Upper lobe of left lung (tissue), 6 donors: ENCODE results near the gene SERPINB3. TPM values are rescaled to one million over a fixed set of nuclear protein-coding genes. Genes with fewer than 3 reads are reported as not detected.
"Not testable (repeated sequence)": the region's sequence is repeated elsewhere in the genome, so short reads cannot be mapped to it uniquely, and the experiment has no call there.

Experiments used
- ATAC-seq, 2 donors: fragments of 200-7000 bp; cut with Tn5 transposase; one replicate each; pipeline ENCODE4 v1.9.1; 2022; ENCODE audit warnings: mild to moderate bottlenecking in 2 of 2, moderate library complexity in 2 of 2; ENCODE audit not compliant: low FRiP score in 2 of 2
- DNase-seq, 2 donors: peaks; one replicate each; pipeline ENCODE4 v3.0.0-alpha.2; 2019 to 2020
- H3K27ac ChIP-seq, 4 donors: fragments of 200-600 bp; sonication (generic); one replicate each; pipeline ENCODE4 v1.5.1; 2016 to 2019
- H3K27me3 ChIP-seq, 4 donors: fragments of 200-600 bp; sonication (generic); one replicate each; pipeline ENCODE4 v1.5.1; 2017 to 2019
- H3K36me3 ChIP-seq, 4 donors: fragments of 200-600 bp; sonication (generic); one replicate each; pipeline ENCODE4 v1.5.1; 2016 to 2019
- H3K4me1 ChIP-seq, 4 donors: fragments of 200-600 bp; sonication (generic); one replicate each; pipeline ENCODE4 v1.5.1; 2018 to 2019
- H3K4me3 ChIP-seq, 4 donors: fragments of 200-600 bp; sonication (generic); one replicate each; pipeline ENCODE4 v1.5.1; 2017 to 2019; ENCODE audit warnings: mild to moderate bottlenecking in 2 of 4, moderate library complexity in 1 of 4
- H3K9me3 ChIP-seq, 4 donors: fragments of 200-600 bp; sonication (generic); one replicate each; pipeline ENCODE4 v1.5.1; 2018 to 2019
- CTCF ChIP-seq, 6 experiments: fragments of 450-650 bp in 4 of 6; fragments of 200-600 bp in 2 of 6; sonication (generic) in 2 of 6; IDR thresholded peaks; one replicate each; pipeline ENCODE4 v1.5.1; 2016 to 2019; ENCODE audit warnings: antibody characterized with exemption in 6 of 6
- EP300 ChIP-seq, 4 donors: sonication (generic); formaldehyde crosslinking; IDR thresholded peaks; one replicate each; pipeline ENCODE4 v1.5.1; 2017; ENCODE audit warnings: antibody characterized with exemption in 4 of 4, control low read depth in 2 of 4
- POLR2A ChIP-seq, 4 donors: fragments of 450-650 bp; IDR thresholded peaks; one replicate each; pipeline ENCODE4 v1.5.1; 2016 to 2017; ENCODE audit warnings: antibody characterized with exemption in 4 of 4, mild to moderate bottlenecking in 2 of 4
- POLR2AphosphoS5 ChIP-seq, 2 donors: sonication (generic); formaldehyde crosslinking; IDR thresholded peaks; one replicate each; pipeline ENCODE4 v1.5.1; 2017; ENCODE audit warnings: antibody characterized with exemption in 2 of 2
- WGBS, 2 donors: methylation state at CpG; one replicate each; pipeline ENCODE4 v1.1.5; 2017 to 2018; 5-methylcytosine and 5-hydroxymethylcytosine counted together
- total RNA-seq, 6 donors: library from RNA; depleted of rRNA in 4 of 6; stranded (reverse); fragments of >200 nt in 4 of 6; gene quantifications; one replicate each; pipeline versions ENCODE4 v1.1.0 to v1.2.1, GENCODE V29; 2016 to 2021
- donor health status: DM: no; HTN: no; CAD: no; lungs with moderate emphysema.
- donor health status: DM: no; HTN: yes; CAD: no; lungs with severe emphysema.

SERPINB3 gene
- total RNA-seq, result 10 to 100 TPM in 1 of 6 donors, under 1 TPM in 1, not detected in 4; 0.30 to 63.6 TPM

DNA sequence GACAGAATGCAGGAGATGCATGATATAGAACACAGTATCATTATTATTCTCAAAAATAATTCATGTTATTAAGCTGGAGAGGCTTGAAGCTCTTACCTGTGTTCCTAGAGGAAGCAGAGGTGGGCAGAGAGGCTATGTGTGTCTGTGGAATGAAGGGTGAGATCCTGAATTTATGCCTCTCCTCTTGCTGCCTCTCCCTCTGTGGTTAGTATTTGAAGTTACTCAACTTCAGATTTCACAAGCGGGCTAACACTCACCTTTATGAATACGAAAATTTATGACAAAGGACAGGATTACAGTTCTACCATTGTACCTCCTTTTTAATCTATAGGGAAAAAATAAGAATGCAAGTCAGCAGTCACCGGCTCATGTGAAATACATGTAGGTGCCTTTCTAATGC is at the start of gene SERPINB3:
Gene SERPINB3 (minus strand): TSS at position 144 of the 400 bp plus-strand sequence. CDS start 677 bp downstream, outside the sequence.
- H3K27ac ChIP-seq, H3K36me3 ChIP-seq, H3K4me3 ChIP-seq, DNase-seq, ATAC-seq, H3K4me1 ChIP-seq, H3K27me3 ChIP-seq, H3K9me3 ChIP-seq: not testable (repeated sequence)
- 81 to 86% methylated on average over 3 of the region's 3 CpGs for WGBS, 2 donors

- Histone ChIP-seq H3K36me3 (no peaks in the 10 kb centered on the region), H3K4me3 (no peak overlapping the region), H3K27ac (no peak overlapping the region), H3K9me3 (peaks cover 0 to 6% (median 2%) of the 10 kb centered on the region in 4 donors), H3K4me1 (no peaks in the 10 kb centered on the region), H3K27me3 (no peaks in the 10 kb centered on the region)
- 48 to 59% methylated on average over 3 of the region's 3 CpGs for WGBS, 2 donors
- TF ChIP-seq POLR2A (IDR thresholded peaks at IDR 0.05), result no peak
- TF ChIP-seq CTCF (IDR thresholded peaks at IDR 0.05), result no peak
- no peak for TF ChIP-seq POLR2AphosphoS5 (IDR thresholded peaks at IDR 0.05)
- TF ChIP-seq EP300 (IDR thresholded peaks at IDR 0.05), result no peak
- no peak for ATAC-seq
- no peak for DNase-seq
Observed at GRCh38 chr18:63708650-63709049, 47.0 kb upstream of the SERPINB3 start.

DNA sequence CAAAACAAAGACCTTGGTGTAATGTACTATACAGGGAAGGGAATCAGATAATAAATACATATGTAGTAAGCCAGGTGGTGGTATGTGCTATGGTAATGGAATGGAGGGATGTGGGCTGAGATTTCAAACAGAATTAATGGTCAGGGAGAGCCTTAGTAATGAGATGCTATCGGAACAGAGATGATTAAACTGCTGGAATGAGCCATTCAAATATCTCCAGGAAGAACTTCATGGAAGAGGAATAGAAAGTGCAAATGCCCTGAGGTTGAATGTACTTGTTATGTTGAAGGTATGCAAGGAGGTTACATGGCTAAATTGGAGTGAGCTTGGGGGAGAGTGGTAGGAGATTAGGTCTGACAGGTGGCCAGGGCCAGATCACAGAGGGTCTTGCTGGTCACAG is 46.1 kb upstream of the SERPINB3 start:
- H3K27me3 ChIP-seq, result no peaks in the 10 kb centered on the region
- no peaks in the 10 kb centered on the region for H3K36me3 ChIP-seq
- ATAC-seq (no peak), DNase-seq (no peak)
- no peak for TF ChIP-seq EP300 (IDR thresholded peaks at IDR 0.05)
- no peak overlapping the region for H3K27ac ChIP-seq
- no peaks in the 10 kb centered on the region for H3K9me3 ChIP-seq
- no peak overlapping the region for H3K4me3 ChIP-seq
- WGBS, 2 donors, result 77 to 96% methylated on average over 1 of the region's 1 CpG
- H3K4me1 ChIP-seq, result no peaks in the 10 kb centered on the region

GRCh38 chr18:63705401-63705800 is 43.7 kb upstream of the SERPINB3 start:
- DNase-seq, result no peak
- Histone ChIP-seq H3K4me1 (no peaks in the 10 kb centered on the region), H3K27ac (no peak overlapping the region), H3K4me3 (no peak overlapping the region), H3K36me3 (no peaks in the 10 kb centered on the region), H3K9me3 (no peaks in the 10 kb centered on the region), H3K27me3 (no peaks in the 10 kb centered on the region)
- WGBS, 2 donors, result 80 to 82% methylated on average over 2 of the region's 2 CpGs
- no peak for ATAC-seq
- TF ChIP-seq POLR2AphosphoS5 (IDR thresholded peaks at IDR 0.05) (no peak), EP300 (IDR thresholded peaks at IDR 0.05) (no peak), POLR2A (IDR thresholded peaks at IDR 0.05) (no peak), CTCF (IDR thresholded peaks at IDR 0.05) (no peak)

DNA sequence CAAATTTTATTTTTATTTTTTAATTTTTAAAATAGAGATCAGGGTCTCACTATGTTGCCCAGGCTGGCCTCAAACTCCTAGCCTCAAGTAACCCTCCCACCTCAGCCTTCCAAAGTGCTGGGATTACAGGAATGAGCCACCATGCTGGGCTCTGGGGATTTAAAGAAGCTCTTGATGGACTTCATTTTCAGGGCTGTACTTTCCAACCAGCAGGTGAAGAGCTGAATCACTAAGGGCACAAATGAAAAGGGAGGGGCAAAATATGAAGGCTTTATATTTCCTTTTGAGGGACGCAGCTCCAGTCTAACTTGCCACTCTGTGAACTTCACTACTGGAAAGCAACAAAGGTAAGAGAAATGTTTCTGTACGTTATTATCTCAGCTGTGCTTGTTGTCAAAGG is 41.0 kb upstream of the SERPINB3 start, which contains the start of gene SERPINB11:
Gene SERPINB11 (plus strand): TSS at position 301 of the 400 bp plus-strand sequence. CDS start 7,234 bp downstream, outside the sequence.
- 79 to 83% methylated on average over 2 of the region's 2 CpGs for WGBS, 2 donors
- no peak within 1 kb of the TSS for H3K27ac ChIP-seq
- H3K27me3 ChIP-seq, result no peaks in the 10 kb centered on the region
- no peak for DNase-seq
- no peaks in the 10 kb centered on the region for H3K9me3 ChIP-seq
- no peaks in the 10 kb centered on the region for H3K36me3 ChIP-seq
- ATAC-seq, result no peak
- TF ChIP-seq POLR2AphosphoS5 (IDR thresholded peaks at IDR 0.05) (no peak), POLR2A (IDR thresholded peaks at IDR 0.05) (no peak), EP300 (IDR thresholded peaks at IDR 0.05) (no peak), CTCF (IDR thresholded peaks at IDR 0.05) (no peak)
- H3K4me1 ChIP-seq, result no peaks in the 10 kb centered on the region
- no peak within 1 kb of the TSS for H3K4me3 ChIP-seq

- 71 to 75% methylated on average over 5 of the region's 5 CpGs for WGBS, 2 donors
- no peak for DNase-seq
- Histone ChIP-seq H3K4me3 (no peak overlapping the region), H3K27ac (no peak overlapping the region), H3K27me3 (no peaks in the 10 kb centered on the region), H3K4me1 (no peaks in the 10 kb centered on the region), H3K9me3 (no peaks in the 10 kb centered on the region), H3K36me3 (no peaks in the 10 kb centered on the region)
- TF ChIP-seq CTCF (IDR thresholded peaks at IDR 0.05), result no peak
- no peak for TF ChIP-seq POLR2AphosphoS5 (IDR thresholded peaks at IDR 0.05)
- no peak for TF ChIP-seq POLR2A (IDR thresholded peaks at IDR 0.05)
- no peak for TF ChIP-seq EP300 (IDR thresholded peaks at IDR 0.05)
- ATAC-seq, result no peak
Observed at GRCh38 chr18:63701952-63702351, 40.3 kb upstream of the SERPINB3 start.
